ENCODE measurements around the gene GPC4.
"Not testable (repeated sequence)": the region's sequence is repeated elsewhere in the genome, so short reads cannot be mapped to it uniquely, and the experiment has no call there.

GPC4 gene

DNA sequence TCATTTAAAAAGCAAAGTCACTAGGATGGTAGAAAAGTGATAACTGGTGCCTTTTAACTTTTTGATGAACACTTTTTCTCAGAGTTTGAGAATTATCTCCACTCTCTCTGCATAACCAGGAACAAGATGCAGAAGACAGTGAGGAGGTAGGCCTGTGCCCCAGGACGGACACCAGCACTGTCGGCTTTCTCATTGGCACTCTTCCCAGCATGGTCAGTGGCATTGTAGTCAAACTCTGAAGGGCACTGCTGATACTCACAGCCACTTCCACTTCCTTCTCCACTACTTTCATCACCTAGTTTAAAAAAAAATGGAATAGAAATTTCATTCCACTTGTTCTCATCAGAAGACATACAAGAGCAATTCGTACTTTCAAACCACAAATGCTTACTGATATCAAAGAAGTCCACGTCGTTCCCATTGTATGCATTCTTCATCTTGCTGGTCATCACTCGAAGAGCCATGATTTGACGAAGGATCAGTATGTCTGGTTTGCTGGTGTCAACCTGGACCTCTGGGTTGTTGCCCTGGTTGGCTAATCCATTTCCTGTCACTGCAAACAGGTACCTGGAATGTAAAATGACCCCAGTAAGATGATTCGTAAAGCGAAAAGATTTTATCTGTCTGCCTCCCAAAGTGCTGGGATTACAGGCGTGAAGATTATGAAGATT is 112.4 kb downstream of the GPC4 start:
- DNase-seq: no peak

DNA sequence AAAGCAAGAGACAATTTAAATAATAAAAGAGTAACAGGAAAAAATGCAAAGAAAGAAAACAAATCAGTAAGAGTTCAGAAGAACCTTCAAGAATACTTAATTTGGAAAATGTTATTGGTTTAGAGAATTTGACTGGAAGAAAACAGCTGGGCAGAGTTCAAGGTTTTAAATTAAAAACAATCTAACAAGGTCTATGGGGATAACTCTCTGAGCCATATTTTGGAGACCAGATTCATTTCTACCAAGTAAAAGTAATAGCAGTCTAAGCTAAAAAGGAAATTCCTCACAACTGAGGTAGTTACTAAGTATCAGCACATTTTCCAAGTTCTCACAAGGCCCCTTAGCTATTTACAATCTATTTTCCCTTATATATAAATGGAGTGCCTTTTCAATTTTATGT is 114.7 kb downstream of the GPC4 start:
- DNase-seq: no peak

DNA sequence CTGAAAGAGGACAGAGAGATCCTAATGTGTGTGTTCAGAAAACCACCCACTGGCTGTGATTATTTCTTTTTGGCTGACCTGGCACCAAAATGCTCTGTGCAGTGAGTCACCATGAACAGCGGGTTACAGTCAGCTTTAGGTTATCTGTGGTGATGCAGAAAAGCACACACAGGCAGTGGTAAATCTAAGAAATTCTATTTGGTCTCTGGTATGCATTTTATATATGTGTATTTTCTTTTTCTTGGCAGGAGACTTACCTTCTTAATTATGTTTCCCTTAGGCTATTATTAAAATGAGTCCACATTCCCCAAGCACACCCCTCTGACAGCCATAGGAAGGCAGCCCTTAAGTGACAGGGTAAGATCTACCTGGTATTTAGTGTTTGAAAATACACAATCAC is 118.0 kb downstream of the GPC4 start:
- no peak for DNase-seq

DNA sequence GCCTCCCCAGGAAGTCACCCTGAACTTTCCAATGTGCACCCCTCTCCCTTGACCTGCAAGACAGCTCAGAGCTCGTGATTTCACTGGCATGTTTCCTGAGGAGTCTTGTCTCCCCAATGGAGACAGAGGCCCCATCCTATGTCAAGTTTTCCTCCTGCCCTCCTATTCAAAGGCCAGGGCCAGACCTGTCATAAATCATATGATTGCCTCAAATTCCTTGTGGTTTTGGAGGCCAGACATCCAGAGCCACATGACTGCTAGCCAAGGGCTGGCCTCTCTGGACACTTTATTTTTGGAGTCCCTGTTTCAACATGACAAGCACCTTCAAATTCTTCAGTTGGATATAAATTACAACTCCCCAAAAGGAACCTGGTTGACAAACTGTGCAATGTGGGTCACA is 121.2 kb downstream of the GPC4 start:
- DNase-seq: no peak

DNA sequence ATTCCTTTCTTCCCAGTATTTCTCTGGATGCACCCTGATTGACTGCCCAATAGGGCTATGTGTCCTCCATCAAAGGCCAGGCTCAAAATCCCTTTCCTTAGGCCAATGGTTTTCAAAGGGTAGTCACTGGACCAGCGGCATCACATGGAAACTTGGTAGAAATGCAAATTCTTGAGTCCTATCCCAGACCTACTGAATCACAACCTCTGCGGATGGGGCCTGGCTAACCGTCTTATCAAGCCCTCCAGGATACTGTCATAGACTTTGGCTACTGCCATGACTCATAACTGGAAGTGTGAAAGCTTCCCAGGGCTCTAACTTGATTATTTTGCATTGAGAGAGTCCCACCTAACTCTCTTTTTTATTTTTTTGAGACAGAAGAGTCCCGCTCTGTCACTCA is 125.2 kb downstream of the GPC4 start:
- DNase-seq: no peak

DNA sequence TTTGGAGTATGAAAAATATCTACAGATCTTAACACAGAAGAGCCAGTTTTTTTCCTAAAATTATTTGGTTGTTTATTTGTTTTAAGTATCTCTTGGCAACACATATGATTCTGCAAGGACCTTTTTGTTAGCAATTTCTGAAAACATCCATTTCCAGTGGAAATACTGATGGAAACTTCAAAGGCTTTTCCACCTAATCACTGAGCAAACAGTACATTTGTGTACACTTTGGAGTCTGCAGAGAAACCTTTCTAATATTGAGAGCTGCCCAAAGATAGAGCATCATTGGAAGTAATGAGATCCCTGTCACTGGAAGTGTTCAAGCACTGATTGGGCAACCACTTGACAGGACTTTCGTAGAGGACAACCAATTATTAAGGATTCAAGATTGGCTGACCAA is 127.4 kb downstream of the GPC4 start:
- no peak for DNase-seq

DNA sequence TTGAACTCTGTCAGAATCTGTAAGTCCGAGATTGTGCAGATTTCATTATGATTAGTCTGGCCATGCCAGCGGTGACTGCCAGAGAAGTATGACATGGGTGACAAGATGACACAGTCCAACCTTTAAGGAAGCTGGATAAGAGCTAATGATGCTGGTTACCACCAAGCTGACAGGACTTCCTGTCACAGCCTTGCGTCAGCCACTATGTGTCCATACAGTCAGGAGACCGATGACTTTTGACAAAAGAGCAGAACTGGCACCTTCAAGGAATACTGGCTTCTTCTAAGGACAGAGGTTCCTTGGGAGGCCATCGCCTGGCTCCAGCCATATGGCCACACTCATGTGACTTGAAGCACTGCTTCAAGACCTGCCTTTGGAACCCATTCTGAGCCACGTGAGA is 129.9 kb downstream of the GPC4 start:
- no peak for DNase-seq

DNA sequence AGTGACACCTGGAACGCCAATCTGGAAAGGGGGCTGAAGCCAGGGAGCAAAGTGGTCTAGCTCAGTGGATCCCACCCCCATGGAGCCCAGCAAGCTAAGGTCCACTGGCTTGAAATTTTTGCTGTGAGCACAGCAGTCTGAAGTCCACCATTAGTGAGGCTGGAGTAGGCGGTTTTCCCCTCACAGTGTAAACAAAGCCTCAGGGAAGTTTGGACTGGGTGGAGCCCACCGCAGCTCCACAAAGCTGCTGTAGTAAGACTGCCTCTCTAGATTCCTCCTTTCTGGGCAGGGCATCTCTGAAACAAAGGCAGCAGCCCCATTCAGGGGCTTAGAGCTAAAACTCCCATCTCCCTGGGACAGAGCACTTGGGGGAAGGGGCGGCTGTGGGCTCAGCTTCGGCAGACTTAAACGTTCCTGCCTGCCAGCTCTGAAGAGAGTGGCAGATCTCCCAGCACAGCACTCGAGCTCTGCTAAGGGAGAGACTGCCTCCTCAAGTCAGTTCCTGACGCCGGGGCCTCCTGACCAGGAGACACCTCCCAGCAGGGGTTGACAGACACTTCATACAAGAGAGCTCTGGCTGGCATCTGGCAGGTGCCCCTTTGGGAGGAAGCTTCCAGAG is 136.1 kb downstream of the GPC4 start:
- DNase-seq: not testable (repeated sequence)

DNA sequence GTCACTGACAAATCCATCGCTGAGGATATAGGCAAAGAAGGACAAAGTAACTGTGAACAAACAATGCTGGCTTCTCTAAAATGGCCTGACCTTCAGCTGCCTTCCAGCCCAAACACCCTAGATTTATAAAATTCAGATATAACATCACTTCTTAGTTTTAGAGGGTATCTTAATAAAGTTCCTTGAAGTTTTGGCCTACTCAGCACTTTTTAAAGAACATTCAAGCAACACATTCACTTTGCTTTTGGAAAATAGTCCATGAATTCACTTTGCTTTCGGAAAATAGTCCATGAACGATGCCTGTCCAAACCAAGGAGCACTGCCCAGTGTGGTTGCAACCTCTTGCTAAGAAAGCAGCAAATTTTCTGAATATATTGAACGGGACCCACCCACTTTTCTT is 142.1 kb downstream of the GPC4 start:
- no peak for DNase-seq

DNA sequence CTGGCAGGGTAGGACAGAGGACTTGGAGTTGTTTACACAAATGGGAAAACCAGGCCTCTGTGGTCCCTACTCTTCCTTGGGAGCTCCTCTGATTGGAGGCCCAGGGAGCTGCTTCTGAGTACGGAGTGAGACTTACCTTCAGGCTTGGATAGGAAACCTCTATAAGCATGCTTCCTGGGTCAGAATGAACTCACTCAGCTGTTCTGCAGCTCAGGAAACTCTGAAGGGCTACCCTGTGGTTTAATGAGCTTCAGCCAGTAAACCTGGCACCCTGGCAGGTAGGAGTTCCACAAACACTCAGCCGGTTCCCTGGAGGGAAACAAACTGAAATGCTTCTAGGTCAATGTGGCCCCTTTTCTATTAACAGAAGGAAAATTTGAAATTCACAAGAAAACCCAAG is 146.1 kb downstream of the GPC4 start:
- no peak for DNase-seq

DNA sequence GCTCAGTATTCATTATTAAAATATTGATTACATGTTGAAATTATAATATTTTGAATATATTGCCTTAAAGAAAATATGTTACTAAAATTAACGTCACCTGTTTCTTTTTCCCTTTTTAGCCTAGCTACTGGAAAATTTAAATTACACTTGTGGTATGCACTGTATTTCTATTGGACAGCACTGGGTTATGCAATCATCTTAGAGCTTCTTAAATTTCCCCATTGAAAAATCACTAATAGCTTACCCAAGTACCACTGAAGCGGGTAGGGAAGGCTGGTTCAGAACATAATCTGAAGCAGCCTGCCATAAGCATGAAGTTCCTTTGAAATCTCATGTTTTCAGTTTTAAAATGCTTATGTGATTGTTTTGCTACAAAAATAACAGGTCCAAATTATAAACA is 147.7 kb downstream of the GPC4 start:
- no peak for DNase-seq

DNA sequence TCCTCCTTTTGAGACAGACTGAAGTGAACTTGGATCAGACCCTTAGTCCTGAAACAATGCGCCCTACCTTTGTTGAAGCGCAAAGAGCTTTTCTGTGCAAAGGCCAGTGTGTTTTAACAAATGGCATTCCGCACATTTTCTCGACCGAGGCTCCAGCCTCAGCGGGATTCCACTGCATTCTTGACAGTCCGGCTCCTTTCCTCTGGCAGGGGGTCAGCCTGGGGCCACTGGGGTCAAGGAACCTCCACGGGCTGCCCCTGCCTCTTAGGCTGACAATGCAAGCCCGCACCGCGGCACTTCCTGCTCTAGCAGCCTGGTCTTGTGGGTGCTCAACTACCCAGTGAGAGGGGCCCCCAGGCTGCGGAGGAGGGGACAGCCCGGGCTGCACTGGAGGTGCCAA is 150.0 kb downstream of the GPC4 start:
- no peak for DNase-seq

DNA sequence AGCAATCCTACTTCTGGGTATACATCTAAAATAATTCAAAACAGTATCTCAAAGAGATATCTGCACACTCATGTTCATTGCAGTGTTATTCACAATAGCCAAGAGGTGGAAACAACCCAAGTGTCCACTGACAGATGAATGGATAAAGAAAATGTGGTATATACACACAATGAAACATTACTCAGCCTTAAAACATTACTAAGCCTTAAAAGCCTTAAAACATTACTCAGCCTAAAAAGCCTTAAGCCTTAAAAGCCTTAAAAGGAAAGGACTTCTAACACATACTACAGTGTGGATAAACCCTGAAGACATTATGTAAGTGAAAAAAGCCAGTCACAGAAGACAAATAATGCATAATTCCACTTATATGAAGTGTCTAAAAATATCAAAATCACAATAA is 156.8 kb downstream of the GPC4 start:
- no peak for DNase-seq

DNA sequence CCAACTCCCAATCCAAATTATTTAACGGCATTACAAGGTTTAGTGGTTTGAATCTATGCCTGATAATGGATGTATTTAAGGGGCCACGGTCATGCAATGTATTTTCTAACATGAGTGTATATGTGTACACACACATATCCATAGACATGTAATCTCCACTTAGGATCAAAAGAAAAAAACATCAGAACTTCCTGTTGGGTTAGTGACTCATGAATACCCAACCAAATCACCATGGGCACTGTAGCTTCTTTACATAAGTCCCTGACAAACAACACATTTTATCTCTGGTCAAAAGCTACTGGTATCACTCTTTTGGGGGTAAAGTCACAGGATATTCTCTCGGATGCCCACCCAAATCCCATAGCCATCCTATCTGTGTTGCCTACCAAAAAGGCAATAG is 160.6 kb downstream of the GPC4 start:
- no peak for DNase-seq

DNA sequence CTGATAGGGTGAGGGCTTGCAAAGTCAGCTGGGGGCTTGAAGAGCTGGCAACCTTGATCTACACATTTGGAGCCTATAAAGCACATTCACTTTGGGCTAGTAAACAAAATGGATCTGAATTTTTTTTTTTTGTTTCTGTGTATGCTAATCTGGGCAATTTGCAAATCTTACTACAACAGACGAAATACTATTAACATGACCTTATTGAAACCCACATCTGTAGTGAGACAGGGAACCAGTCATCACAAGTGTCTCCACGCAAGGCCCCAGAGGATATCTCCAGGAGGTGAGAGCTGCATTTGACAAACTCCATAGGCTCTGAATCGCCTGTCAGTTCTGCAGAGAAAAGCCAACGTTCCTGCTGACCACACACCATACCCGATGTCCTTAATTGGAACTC is 164.1 kb downstream of the GPC4 start:
- no peak for DNase-seq

DNA sequence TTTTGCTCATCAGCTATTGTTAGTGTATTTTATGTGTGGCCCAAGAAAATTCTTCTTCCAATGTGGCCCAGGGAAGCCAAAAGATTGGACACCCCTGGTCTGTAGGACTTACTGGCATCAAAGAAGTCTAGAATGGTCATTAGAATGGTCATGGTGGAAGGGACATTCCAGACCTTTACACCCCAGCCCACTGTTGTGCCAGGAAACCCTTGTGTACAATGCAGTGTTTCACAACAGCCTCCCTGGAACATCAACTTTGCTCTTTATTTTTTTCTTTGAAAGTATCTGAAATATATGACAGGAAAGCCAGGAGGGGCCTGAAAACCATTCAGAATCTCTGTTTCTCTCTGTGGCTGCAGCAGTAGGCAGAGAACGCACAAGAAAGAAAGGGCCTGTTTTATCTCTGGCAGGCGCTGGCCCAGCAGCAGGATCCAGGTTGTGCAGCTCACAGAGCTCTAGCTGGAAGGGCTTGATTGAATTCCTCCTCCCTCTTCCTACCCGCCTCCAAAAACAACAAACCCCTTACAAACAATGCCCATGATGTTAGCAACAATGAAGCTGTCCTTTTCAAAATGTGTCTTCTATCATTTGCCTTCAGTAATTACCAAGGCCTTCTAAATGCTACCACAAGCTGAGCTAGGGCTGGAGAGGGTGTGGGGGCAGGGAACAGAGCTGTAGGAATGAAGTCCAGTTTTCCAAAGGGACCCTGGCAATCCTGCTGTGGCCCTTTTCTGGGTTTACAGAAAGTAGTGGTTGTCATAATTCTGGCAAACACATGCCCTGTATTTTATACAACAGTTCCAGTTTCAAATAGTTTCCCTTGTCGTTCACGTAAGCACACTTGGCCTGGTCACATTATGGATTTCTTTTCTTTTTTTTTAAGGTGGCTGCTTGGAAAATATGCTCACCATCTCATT is 164.8 kb downstream of the GPC4 start:
- DNase-seq: no peak
